UCSD-AML1 (cell line): ENCODE data around the gene BTLA.
"Not testable (repeated sequence)": the region's sequence is repeated elsewhere in the genome, so short reads cannot be mapped to it uniquely, and the experiment has no call there.

Source experiments
- DNase-seq: peaks from one replicate; lab custom pipeline; 2025; ENCODE audit not compliant: unreplicated experiment; lab: John Stamatoyannopoulos, UW

Gene BTLA

DNA sequence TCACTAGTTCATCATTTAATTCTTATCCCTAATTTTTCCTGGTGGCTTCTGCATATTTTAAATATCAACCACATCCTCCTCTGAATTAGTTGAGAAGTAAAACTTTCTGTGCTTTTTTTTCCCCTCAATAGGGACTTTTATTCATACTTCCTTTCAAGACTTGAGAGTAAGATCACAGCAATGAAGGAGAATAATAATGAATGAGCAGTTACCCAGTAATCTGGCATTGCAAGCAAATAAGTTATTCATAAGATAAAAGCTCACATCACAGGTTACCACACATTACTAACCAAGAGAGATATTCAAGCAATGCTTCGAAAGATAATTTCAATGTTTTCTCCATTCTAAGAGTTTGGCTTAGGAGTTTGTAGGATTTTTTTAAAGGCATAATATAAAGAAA, 50.3 kb downstream of the BTLA start:
- no peak for DNase-seq

DNA sequence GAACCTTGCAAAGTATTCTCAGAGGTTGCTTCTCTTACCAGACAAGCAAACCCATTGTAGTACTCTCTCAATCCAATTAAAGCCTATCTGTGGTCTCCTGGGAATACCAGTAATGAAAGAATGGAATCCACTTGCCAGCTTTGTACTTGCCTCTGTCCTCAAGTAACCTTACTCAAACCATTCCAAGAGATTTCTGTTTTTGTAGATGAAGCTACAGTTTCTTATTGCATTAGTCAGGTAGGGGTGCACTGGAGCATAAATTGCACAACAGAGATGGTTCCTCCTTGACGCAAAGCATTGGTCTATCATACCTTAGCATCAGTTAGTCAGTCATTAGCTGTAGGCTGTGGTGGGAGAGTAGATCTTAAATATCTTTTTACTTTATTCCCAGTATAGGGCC, 52.9 kb downstream of the BTLA start:
- DNase-seq = no peak

DNA sequence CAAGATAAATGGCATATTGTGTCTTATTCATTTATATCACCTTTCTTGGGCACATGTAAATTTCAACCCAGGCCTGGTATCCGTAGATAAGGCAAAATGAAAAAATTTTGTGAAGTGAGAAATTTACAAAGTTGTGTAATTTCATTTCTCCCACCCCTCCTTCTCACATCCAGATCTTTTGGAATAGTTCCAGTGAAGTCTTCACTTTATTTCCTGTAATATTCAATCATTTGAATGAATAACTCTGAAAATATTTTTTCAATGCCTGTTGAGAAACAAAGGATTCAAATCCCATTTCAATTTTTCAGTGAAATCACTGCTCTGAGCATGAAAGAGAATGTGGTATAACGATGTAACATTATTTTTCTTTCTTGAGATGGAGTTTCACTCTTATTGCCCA, 53.4 kb downstream of the BTLA start:
- DNase-seq = no peak

DNA sequence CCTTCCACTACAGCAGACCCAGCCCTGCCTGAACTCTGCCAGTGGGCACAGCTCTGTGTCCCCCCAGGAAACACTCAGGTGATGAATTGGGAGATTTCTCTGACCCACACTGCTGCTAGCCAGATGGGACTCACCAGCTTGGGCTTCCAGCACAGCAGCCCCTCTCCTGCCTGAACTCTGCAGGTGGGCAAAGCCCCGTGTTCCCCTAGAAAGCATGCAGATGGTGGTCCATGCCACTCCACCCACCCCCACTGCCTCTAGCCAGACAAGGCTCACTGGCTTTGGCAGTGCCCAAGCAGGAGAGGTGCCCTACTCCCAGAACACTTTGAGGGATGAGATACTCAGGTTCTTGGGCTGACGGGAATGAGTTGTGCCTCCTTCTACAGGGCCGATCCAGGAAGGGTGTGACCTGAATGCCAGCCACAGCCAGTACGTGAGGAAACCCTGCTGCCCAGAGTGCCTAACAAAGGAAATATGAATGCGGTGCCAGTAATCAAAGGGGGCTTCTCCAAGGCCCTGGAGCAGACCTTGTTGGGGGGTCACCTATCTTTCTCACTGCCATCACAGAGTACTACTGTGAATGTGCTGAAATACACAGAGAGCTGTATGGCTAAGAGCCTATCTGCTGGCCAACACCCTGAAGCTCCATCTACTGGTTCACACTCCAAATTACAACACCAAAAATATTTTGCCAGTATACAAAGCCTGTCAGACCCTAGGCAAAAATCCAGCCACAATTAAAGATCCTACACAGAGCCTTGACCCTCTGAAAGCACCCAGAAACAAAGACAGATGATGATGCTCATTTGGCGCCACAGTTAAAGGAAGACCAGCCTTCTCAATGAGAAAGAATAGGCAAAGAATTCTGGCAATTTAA, 61.9 kb downstream of the BTLA start:
- peak; percentile 28 for DNase-seq

DNA sequence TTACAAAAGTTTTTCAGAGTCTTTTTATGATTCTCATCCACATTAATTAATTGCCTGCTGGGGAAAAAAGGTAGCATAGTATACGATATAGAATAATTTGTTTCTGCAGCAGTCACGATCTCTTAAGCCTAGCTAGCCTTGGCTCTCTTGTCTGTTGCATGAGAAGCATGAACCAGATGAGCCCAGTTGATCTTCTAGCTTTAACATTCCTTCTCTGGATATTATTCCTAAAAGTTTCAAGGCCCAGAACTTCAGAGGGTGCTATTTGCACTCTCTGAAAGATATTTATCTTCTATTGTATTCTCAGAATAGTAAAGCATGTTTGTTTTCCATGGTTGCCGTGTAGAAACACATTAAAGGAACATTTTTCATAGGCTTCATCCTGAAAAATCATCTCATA, 69.3 kb downstream of the BTLA start:
- no peak for DNase-seq

DNA sequence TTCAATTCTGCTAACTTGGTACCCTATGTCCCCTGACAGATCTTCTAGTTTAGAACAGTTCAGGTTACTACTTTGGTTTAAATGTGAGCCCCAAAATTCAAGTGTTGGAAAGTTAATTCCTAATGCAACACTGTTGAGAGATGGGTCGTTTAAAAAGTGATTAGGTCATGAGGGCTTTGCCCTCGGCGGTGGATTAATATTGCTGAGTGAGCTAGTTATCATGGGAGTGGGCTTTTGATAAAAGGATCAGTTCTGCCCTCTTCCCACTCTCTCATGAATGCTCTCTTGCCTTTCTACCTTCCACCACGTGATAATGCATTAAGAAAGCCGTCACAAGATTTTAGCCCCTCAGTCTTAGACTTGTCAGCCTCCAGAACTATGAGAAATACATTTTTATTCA, 72.1 kb downstream of the BTLA start:
- DNase-seq = no peak

DNA sequence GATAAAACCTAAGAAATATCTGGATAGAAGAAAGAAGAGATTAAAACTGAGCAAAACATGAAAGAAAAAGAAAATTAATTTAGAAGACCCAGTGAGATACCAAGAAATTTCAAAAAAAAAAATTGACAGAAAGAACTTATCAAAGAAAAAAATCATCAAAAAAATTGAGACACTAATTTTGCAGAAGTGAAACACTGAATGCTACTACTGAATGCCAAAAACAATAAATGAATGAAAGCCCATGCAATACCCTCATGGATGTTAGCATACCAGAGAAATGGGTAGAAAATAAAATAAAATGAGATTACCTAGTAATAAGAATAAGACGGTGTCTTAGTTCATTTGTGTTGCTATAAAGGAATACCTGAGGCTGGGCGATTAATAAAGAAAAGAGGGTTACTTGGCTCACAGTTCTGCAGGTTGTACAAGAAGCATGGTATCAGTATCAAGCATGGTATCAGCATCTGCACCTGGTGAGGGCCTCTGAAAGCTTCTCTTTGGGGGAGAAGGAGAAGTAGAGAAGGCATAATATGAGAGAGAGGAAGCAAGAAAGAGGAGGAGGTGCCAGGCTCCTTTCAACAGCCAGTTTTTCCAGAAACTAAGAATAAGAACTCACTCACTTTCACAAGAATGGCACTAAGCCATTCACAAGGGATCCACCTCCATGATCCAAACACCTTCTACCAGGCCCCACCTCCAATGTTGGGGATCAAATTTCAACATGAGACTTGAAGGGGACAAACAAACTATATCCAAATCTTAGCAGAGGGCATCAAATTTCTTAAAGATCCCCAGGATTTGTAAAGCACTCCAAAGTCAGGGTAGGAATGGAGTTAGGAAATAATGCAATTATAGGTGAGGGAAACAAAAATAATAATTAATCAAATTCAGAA, 73.2 kb downstream of the BTLA start:
- DNase-seq = no peak

DNA sequence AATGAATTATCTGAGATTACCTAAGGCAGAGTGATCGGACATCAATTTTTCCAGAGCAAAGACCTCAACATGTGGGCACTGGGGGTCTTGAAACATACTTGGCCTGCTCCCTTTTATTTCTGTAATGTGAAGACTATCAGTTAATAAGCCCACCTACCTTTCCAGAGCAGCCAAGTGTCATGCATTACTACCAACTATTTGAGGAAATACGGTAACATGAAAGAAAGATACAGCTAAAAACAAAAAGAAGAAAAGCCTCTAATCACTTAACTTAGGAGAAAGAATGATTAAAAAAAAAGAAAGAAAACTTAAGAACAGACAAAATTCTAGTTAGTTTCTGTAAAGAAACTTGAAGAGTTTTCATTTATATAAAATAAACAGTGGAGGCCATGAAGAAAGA, 73.9 kb downstream of the BTLA start:
- no peak for DNase-seq

DNA sequence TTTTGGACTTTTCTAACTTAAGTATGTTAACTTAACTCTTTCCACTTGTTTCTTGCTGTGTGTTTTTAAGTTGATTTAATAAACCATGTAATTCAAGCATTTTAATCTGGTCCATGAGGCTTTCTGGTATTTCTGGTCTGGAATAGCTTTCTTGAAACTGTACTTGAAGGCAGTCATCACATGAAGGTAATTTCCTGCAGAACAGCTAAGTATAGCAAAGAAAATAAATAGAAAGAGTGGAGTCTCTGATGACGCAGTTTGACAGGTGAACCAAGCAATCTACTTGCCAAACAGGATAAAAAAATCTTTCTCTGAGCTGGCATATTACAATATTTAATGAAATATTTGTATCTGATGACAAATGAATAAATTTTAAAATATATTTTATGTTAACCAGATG, 74.9 kb downstream of the BTLA start:
- DNase-seq = no peak

DNA sequence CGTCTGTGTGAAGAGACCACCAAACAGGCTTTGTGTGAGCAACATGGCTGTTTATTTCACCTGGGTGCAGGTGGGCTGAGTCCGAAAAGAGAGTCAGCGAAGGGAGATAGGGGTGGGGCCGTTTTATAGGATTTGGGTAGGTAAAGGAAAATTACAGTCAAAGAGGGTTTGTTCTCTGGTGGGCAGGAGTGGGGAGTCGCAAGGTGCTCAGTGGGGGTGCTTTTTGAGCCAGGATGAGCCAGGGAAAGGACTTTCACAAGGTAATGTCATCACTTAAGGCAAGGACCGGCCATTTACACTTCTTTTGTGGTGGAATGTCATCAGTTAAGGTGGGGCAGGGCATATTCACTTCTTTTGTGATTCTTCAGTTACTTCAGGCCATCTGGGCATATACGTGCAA, 76.4 kb downstream of the BTLA start:
- DNase-seq = not testable (repeated sequence)

DNA sequence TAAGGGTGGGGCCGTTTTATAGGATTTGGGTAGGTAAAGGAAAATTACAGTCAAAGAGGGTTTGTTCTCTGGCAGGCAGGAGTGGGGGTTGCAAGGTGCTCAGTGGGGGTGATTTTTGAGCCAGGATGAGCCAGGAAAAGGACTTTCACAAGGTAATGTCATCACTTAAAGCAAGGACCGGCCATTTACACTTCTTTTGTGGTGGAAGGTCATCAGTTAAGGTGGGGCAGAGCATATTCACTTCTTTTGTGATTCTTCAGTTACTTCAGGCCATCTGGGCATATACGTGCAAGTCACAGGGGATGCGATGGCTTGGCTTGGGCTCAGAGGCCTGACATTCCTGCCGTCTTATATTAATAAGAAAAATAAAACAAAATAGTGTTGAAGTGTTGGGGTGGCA, 80.7 kb downstream of the BTLA start:
- not testable (repeated sequence) for DNase-seq

DNA sequence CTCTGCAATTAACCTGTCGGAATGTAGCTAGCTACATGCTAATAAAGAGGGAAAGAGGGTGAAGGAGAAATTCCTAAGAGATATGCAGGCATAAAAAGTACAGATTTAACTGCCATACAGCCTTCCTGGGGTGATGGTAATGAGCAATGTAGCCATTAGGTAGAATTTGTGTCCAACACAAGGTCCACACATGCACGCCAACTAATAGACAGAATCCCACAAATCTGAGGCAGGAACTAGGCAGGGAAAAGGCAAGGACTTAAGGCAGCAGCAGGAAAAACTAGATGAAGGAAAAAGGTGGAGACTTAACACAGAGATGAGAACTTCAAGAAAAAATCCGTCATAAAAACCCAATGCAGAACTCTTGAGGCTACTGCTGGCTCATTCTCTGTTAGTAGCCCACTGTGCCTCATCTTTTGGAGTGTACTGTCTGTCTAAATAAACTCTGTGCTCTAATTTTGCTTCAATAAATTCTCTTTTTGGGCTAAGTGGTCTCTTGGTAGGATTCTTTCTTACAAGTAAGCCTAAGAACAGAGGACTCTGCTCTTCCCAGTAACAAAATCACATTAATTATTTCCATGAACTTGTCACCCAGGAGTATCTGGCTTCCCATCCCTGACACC, 81.5 kb downstream of the BTLA start:
- DNase-seq = no peak

DNA sequence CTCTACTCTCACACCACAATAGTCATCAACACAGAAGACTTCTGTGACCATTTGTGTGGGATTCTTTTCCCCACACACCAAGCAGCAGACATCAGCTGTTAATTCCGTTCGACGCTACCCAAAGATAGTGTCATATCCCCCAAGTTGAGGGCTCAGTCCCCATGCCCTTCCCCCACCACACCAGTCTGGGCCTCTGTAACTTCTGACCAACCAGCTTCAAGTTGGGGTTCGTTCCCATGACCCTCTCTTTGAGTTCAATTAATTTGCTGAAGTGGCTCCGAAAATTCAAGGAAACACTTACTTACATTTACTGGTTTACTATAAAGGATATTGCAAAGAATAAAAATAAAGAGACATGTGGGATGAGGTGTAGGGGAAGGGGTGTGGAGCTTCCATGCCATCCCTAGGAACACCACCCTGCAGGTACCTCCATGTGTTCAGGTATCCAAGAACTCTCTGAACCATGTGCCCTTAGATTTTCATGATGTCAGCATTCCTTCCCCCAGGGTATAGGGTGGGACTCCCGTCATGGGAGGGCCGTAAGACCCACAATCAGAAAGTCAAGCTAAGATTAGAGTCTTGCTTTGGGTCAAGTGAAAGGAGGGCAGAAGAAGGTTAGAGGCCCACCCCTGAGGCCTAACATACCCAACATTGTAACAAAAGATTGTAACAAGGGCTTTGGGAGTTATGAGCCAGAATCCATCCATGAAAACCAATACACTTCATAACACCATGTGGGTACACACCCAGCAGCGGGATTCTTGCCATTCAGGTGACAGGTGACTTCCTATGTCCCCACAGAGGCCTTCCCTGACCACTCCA, 82.7 kb downstream of the BTLA start:
- DNase-seq = no peak

DNA sequence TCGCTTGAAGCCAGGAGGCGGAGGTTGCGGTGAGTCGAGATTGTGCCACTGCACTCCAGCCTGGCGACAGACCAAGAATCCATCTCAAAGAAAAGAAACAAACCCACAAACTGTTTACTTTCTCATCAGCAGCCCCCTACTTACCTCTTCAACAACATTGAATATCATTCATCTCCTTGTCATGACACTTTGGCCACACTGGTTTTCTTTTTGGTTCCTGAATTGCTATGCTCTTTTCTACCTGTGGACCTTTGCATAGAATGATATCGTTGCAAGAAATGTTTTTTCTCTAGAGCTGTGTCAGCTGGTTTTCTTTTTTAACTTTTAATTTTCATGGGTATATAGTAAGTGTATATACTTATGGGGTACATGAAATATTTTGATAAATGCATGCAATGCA, 83.9 kb downstream of the BTLA start:
- no peak for DNase-seq
